Measurements from ENCODE around the gene AIF1.
"Not testable (repeated sequence)": the region's sequence is repeated elsewhere in the genome, so short reads cannot be mapped to it uniquely, and the experiment has no call there.

The AIF1 gene

GRCh38 chr6:31580807-31581433 lies 34.1 kb upstream of the AIF1 start:
- peak; percentile 84 for ATAC-seq

GRCh38 chr6:31581434-31582229 lies 33.4 kb upstream of the AIF1 start:
- no peak for ATAC-seq

- peak; percentile 7 to 15 for ATAC-seq
These were observed 32.8 kb upstream of the AIF1 start, which contains the start of gene LTB for GRCh38 chr6:31582230-31582643. TSS of gene LTB (minus strand) at chr6:31582424. CDS start at chr6:31582417, 7 bp downstream.

- ATAC-seq = peak; percentile 11 to 15
These were observed 29.5 kb upstream of the AIF1 start for GRCh38 chr6:31585491-31585890.

GRCh38 chr6:31586008-31586407 lies 29.0 kb upstream of the AIF1 start, which contains the start of gene LST1:
TSS of gene LST1 (plus strand) at chr6:31586277. CDS start at chr6:31587300, 1,023 bp downstream.
- ATAC-seq = peak; percentile 7 to 11

- peak in 1 of 2 donors; percentile 14 for ATAC-seq
These were observed 28.3 kb upstream of the AIF1 start for GRCh38 chr6:31586599-31587281.

GRCh38 chr6:31587791-31588777 lies 26.9 kb upstream of the AIF1 start:
- peak; percentile 45 to 55 for ATAC-seq

- ATAC-seq = no peak
These were observed 26.0 kb upstream of the AIF1 start for GRCh38 chr6:31588871-31589650.

- not testable (repeated sequence) for ATAC-seq
These were observed 24.3 kb upstream of the AIF1 start for GRCh38 chr6:31590691-31591090.

GRCh38 chr6:31592396-31592771 lies 22.6 kb upstream of the AIF1 start:
- no peak for ATAC-seq

GRCh38 chr6:31597006-31597405 lies 18.0 kb upstream of the AIF1 start:
- ATAC-seq = peak; percentile 75 to 85

GRCh38 chr6:31607317-31607716 lies 7.7 kb upstream of the AIF1 start:
- no peak for ATAC-seq

GRCh38 chr6:31609519-31610406 lies 5.3 kb upstream of the AIF1 start:
- ATAC-seq = no peak

- no peak for ATAC-seq
These were observed 4.1 kb upstream of the AIF1 start for GRCh38 chr6:31610968-31611367.

GRCh38 chr6:31614075-31614619 lies 887 bp upstream of the AIF1 start:
- ATAC-seq = no peak

GRCh38 chr6:31615748-31616147 lies 714 bp downstream of the AIF1 start:
- no peak for ATAC-seq

GRCh38 chr6:31617010-31617409 lies 2.0 kb downstream of the AIF1 start:
- no peak for ATAC-seq

- ATAC-seq = peak; percentile 82 to 86
These were observed 5.0 kb downstream of the AIF1 start for GRCh38 chr6:31619805-31620585.

Data from activated CD4-positive, CD25-positive, alpha-beta regulatory T cell treated with anti-CD3 and anti-CD28 coated beads, Interleukin-2, amount 50 U/mL, for 24 hours (primary cell).